HepG2 (cell line): ENCODE data around the gene CD72. TPM values are rescaled to one million over a fixed set of nuclear protein-coding genes. Genes with fewer than 3 reads are reported as not detected.
A peak's percentile ranks its signal among the peaks of the same experiment; 100 is the strongest.

ENCODE experiments used
- AKAP8 ChIP-seq: sonication (generic); formaldehyde crosslinking; IDR thresholded peaks from 2 replicates; pipeline ENCODE4 v1.5.1; 2020; ENCODE audit warnings: mild to moderate bottlenecking, missing genetic modification reagents
- FLYWCH1 ChIP-seq: sonication (generic); formaldehyde crosslinking; IDR thresholded peaks from 2 replicates; pipeline ENCODE4 v1.8.1; 2023; ENCODE audit warnings: mild to moderate bottlenecking, missing genetic modification reagents
- HNRNPLL ChIP-seq: fragments of 200-400 bp; formaldehyde crosslinking; IDR thresholded peaks from 2 replicates; pipeline ENCODE4 v1.6.1; 2017; ENCODE audit warnings: mild to moderate bottlenecking, low read depth, low read length; ENCODE audit not compliant: poor library complexity, severe bottlenecking
- KLF6 ChIP-seq: IDR thresholded peaks from 2 replicates; pipeline ENCODE4 v1.8.0; 2016; ENCODE audit warnings: missing biosample characterization, missing genetic modification reagents
- NFAT5 ChIP-seq: sonication (generic); formaldehyde crosslinking; IDR thresholded peaks from 2 replicates; pipeline ENCODE4 v1.4.0; 2020; ENCODE audit warnings: missing genetic modification reagents
- RARG ChIP-seq: sonication (generic); formaldehyde crosslinking; IDR thresholded peaks from 2 replicates; pipeline ENCODE4 v1.4.0; 2020; ENCODE audit warnings: low read depth, mild to moderate bottlenecking, missing genetic modification reagents
- SATB2 ChIP-seq: sonication (generic); formaldehyde crosslinking; IDR thresholded peaks from 2 replicates; pipeline ENCODE4 v1.5.0; 2020; ENCODE audit warnings: missing genetic modification reagents
- SUZ12 ChIP-seq: fragments of 150-350 bp; IDR thresholded peaks from 2 replicates; pipeline ENCODE4 v1.6.1; 2014; ENCODE audit warnings: low read depth, low read length
- TFDP2 ChIP-seq: sonication (generic); formaldehyde crosslinking; IDR thresholded peaks from 2 replicates; pipeline ENCODE4 v1.4.0; 2020; ENCODE audit warnings: missing genetic modification reagents
- U2AF1 ChIP-seq: fragments of 200-400 bp; formaldehyde crosslinking; optimal IDR thresholded peaks from 2 replicates; pipeline ENCODE3; 2017; ENCODE audit warnings: mild to moderate bottlenecking, low read depth, low read length
- ZBTB40 ChIP-seq, 2 experiments: fragments of 450-650 bp in 1 of 2; sonication (generic) in 1 of 2; formaldehyde crosslinking in 1 of 2; IDR thresholded peaks; 2 replicates each; pipeline versions ENCODE4 v1.6.1 to v1.8.0; 2016 to 2022; ENCODE audit warnings: antibody characterized with exemption in 1 of 2, mild to moderate bottlenecking in 1 of 2, missing genetic modification reagents in 1 of 2
- ZBTB7B ChIP-seq: sonication (generic); formaldehyde crosslinking; IDR thresholded peaks from 2 replicates; pipeline ENCODE4 v1.4.0; 2020; ENCODE audit warnings: missing genetic modification reagents
- ZNF335 ChIP-seq: sonication (generic); formaldehyde crosslinking; IDR thresholded peaks from 2 replicates; pipeline ENCODE4 v1.4.0; 2020; ENCODE audit warnings: missing genetic modification reagents
- ZNF614 ChIP-seq: IDR thresholded peaks from 2 replicates; pipeline ENCODE4 v1.6.1; 2018; ENCODE audit warnings: missing biosample characterization, missing genetic modification reagents, inconsistent platforms, borderline replicate concordance
- polyA plus RNA-seq, 8 experiments: library from polyadenylated mRNA; depleted of rRNA in 3 of 8; stranded (reverse) in 7 of 8; unstranded in 1 of 8; fragments of >200 nt; fragmentation: Illumina TruSeq in 4 of 8; extraction: Trizol in 4 of 8; gene quantifications; 2 replicates each; pipeline versions ENCODE4 v1.2.1 to v1.2.3, GENCODE V29; 2011 to 2016; ENCODE audit warnings: low read depth in 4 of 8, missing spikeins in 1 of 8, mixed read lengths in 1 of 8; ENCODE audit not compliant: insufficient read depth in 1 of 8
- total RNA-seq, 5 experiments: library from RNA; depleted of rRNA; stranded (reverse); fragments of >200 nt; fragmentation: Illumina TruSeq; extraction: Trizol; gene quantifications; 2 replicates each; pipeline ENCODE4 v1.2.3, GENCODE V29; 2016; ENCODE audit warnings: low read depth in 1 of 5

The CD72 gene
- total and polyA plus RNA-seq, 2 of the 13 experiments (the other 11 are each of a cell fraction or from before 2014, with no cell fraction given) = 0.18 to 1.1 TPM

- no peak for TF ChIP-seq NFAT5 (CRISPR knock-in tag)
- TF ChIP-seq ZBTB7B = peak; percentile 64; the same call in 1 of the 2 replicates
- peak; percentile 93 for TF ChIP-seq HNRNPLL
- peak; percentile 78; the same call in 1 of the 2 replicates for TF ChIP-seq TFDP2 (CRISPR knock-in tag)
- no peak for TF ChIP-seq SUZ12
- TF ChIP-seq ZNF335 = peak; percentile 71
- TF ChIP-seq U2AF1 = no peak
- no peak for TF ChIP-seq RARG (CRISPR knock-in tag)
- no peak for TF ChIP-seq FLYWCH1 (CRISPR knock-in tag)
- peak; percentile 87 for TF ChIP-seq KLF6 (CRISPR knock-in tag)
- no peak for TF ChIP-seq ZBTB40 (IDR thresholded peaks at IDR 0.05)
- 0 out of 2 replicates have a peak, but pooled peaks have one; percentile 30 for TF ChIP-seq ZBTB40 (CRISPR knock-in tag; IDR thresholded peaks at IDR 0.05)
- TF ChIP-seq SATB2 (CRISPR knock-in tag) = no peak
- no peak; the same call in 1 of the 2 replicates for TF ChIP-seq ZNF614 (CRISPR knock-in tag)
- TF ChIP-seq AKAP8 (CRISPR knock-in tag) = no peak
Measured at GRCh38 chr9:35603986-35604577, 14.1 kb downstream of the CD72 start (continued).
